Measurements from ENCODE around the gene CLMN. TPM values are rescaled to one million over a fixed set of nuclear protein-coding genes. Genes with fewer than 3 reads are reported as not detected.

The CLMN gene
- total RNA-seq, 1 donor: 1.1 TPM

- Histone ChIP-seq H2AFZ (ENCODE audit: low read length) (no peak overlapping the region), H3K27me3 (ENCODE audit: insufficient read depth, low read length) (peaks cover 9% of the 10 kb centered on the region), H3K4me2 (ENCODE audit: insufficient read depth, low read length) (no peak overlapping the region), H3K36me3 (ENCODE audit: insufficient read depth, low read length) (no peaks in the 10 kb centered on the region), H3K27ac (ENCODE audit: low read depth, low read length) (no peak overlapping the region), H3K4me1 (ENCODE audit: insufficient read depth, low read length) (no peaks in the 10 kb centered on the region), H3K4me3 (ENCODE audit: insufficient read depth, low read length) (no peak overlapping the region), H4K20me1 (ENCODE audit: insufficient read depth, low read length) (no peaks in the 10 kb centered on the region), H3K9me3 (ENCODE audit: low read depth, low read length) (no peaks in the 10 kb centered on the region), H3K79me2 (ENCODE audit: insufficient read depth, low read length) (no peaks in the 10 kb centered on the region)
- TF ChIP-seq CTCF (IDR thresholded peaks at IDR 0.05; ENCODE audit: extremely low read depth, low read depth, low read length): no peak
- DNase-seq (ENCODE audit: insufficient read length, low spot score, missing footprints): no peak
Observed at GRCh38 chr14:95359994-95360826, 40.5 kb upstream of the CLMN start.

DNA sequence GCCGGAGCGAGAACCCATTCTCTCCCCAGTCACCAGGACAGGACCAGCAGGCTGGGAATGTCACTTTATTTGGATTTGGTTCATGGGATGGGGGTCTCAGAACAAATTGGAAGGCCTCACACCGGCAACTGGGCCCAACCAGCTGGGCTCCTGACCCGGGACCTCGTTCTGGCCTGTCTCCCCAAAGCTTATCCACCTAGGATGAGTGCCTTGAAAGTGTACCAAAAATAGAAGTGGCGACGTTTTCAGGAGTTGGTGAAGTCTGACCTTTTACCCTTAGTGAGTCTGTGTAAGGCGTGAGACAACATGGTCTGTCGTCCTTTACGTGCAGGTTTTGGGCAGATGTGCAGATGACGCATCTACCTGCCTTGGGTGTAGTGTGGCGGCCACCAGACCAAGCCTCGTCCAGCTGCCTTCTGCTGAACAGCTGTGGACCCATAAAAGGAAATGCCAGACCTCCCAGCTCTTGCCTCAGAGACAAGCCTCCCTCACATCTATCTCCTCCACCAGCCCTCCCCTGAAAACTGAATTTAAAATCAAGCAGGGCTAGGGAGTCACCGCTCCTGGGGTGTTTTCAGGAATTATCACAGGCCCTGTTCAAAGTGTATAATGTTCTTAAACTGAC lies 36.6 kb upstream of the CLMN start:
- H2AFZ ChIP-seq (ENCODE audit: low read length): no peak overlapping the region
- no peak overlapping the region for H3K4me3 ChIP-seq (ENCODE audit: insufficient read depth, low read length)
- no peaks in the 10 kb centered on the region for H3K27me3 ChIP-seq (ENCODE audit: insufficient read depth, low read length)
- no peak for DNase-seq (ENCODE audit: insufficient read length, low spot score, missing footprints)
- TF ChIP-seq CTCF (IDR thresholded peaks at IDR 0.05; ENCODE audit: extremely low read depth, low read depth, low read length): no peak
- no peaks in the 10 kb centered on the region for H3K4me1 ChIP-seq (ENCODE audit: insufficient read depth, low read length)
- no peaks in the 10 kb centered on the region for H3K9me3 ChIP-seq (ENCODE audit: low read depth, low read length)
- no peak overlapping the region for H3K27ac ChIP-seq (ENCODE audit: low read depth, low read length)
- no peaks in the 10 kb centered on the region for H3K36me3 ChIP-seq (ENCODE audit: insufficient read depth, low read length)
- no peaks in the 10 kb centered on the region for H4K20me1 ChIP-seq (ENCODE audit: insufficient read depth, low read length)
- no peaks in the 10 kb centered on the region for H3K79me2 ChIP-seq (ENCODE audit: insufficient read depth, low read length)
- no peak overlapping the region for H3K4me2 ChIP-seq (ENCODE audit: insufficient read depth, low read length)

- no peak for TF ChIP-seq CTCF (IDR thresholded peaks at IDR 0.05; ENCODE audit: extremely low read depth, low read depth, low read length)
Observed at GRCh38 chr14:95355422-95355821, 35.7 kb upstream of the CLMN start.

DNA sequence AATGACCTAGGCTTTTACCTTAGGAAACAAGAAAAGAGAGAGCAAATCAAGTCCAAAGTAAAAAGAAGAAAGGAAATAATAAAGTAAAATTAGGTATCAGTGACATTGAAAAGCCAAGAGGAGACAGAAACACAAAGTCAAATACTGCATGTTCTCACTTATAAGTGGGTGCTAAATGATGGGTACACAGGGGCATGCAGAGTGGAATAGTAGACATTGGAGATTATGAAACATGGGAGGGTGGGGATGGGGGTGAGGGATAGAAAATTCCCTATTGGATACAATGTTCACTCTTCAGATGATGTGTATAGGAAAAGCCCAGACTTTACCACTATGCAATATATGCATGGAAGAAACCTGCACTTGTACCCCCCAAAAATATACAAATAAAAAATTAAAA lies 35.1 kb upstream of the CLMN start:
- TF ChIP-seq CTCF (IDR thresholded peaks at IDR 0.05; ENCODE audit: extremely low read depth, low read depth, low read length): no peak
- DNase-seq (ENCODE audit: insufficient read length, low spot score, missing footprints): no peak
- no peaks in the 10 kb centered on the region for H3K9me3 ChIP-seq (ENCODE audit: low read depth, low read length)
- H3K27me3 ChIP-seq (ENCODE audit: insufficient read depth, low read length): no peaks in the 10 kb centered on the region
- H4K20me1 ChIP-seq (ENCODE audit: insufficient read depth, low read length): no peaks in the 10 kb centered on the region
- no peaks in the 10 kb centered on the region for H3K36me3 ChIP-seq (ENCODE audit: insufficient read depth, low read length)
- H2AFZ ChIP-seq (ENCODE audit: low read length): no peak overlapping the region
- H3K4me1 ChIP-seq (ENCODE audit: insufficient read depth, low read length): no peaks in the 10 kb centered on the region
- H3K4me2 ChIP-seq (ENCODE audit: insufficient read depth, low read length): no peak overlapping the region
- H3K27ac ChIP-seq (ENCODE audit: low read depth, low read length): no peak overlapping the region
- H3K79me2 ChIP-seq (ENCODE audit: insufficient read depth, low read length): no peaks in the 10 kb centered on the region
- H3K4me3 ChIP-seq (ENCODE audit: insufficient read depth, low read length): no peak overlapping the region

More at GRCh38 chr14:95355422-95355821, 35.7 kb upstream of the CLMN start:
- Histone ChIP-seq H3K4me1 (ENCODE audit: insufficient read depth, low read length) (no peaks in the 10 kb centered on the region), H3K27me3 (ENCODE audit: insufficient read depth, low read length) (no peaks in the 10 kb centered on the region), H3K27ac (ENCODE audit: low read depth, low read length) (no peak overlapping the region), H3K4me3 (ENCODE audit: insufficient read depth, low read length) (no peak overlapping the region), H3K4me2 (ENCODE audit: insufficient read depth, low read length) (no peak overlapping the region), H3K36me3 (ENCODE audit: insufficient read depth, low read length) (no peaks in the 10 kb centered on the region), H3K79me2 (ENCODE audit: insufficient read depth, low read length) (no peaks in the 10 kb centered on the region), H4K20me1 (ENCODE audit: insufficient read depth, low read length) (no peaks in the 10 kb centered on the region), H2AFZ (ENCODE audit: low read length) (no peak overlapping the region), H3K9me3 (ENCODE audit: low read depth, low read length) (no peaks in the 10 kb centered on the region)
- DNase-seq (ENCODE audit: insufficient read length, low spot score, missing footprints): no peak
